GM21390 (cell line): ENCODE results near the gene FAM120A.

Experiments
- ATAC-seq: cut with Tn5 transposase; IDR thresholded peaks from one replicate; pipeline ENCODE4 v1.9.1; 2021; ENCODE audit not compliant: unreplicated experiment

The FAM120A gene

GRCh38 chr9:93447655-93448054 lies 3.8 kb upstream of the FAM120A start:
- ATAC-seq, result no peak

GRCh38 chr9:93451849-93452709 lies 594 bp downstream of the FAM120A start:
- ATAC-seq, result no peak

GRCh38 chr9:93452710-93453046 lies 1.2 kb downstream of the FAM120A start:
- ATAC-seq, result no peak

- peak; percentile 52 for ATAC-seq
Measured at GRCh38 chr9:93453047-93453914, 1.8 kb downstream of the FAM120A start, which contains the start of gene FAM120AOS. FAM120AOS (minus strand) TSS chr9:93453581; CDS start chr9:93452709, 872 bp downstream.

GRCh38 chr9:93456022-93456421 lies 4.5 kb downstream of the FAM120A start:
- no peak for ATAC-seq

- ATAC-seq, result no peak
Measured at GRCh38 chr9:93456504-93456903, 5.0 kb downstream of the FAM120A start.

GRCh38 chr9:93457006-93457405 lies 5.5 kb downstream of the FAM120A start:
- no peak for ATAC-seq

- no peak for ATAC-seq
Measured at GRCh38 chr9:93458712-93459111, 7.2 kb downstream of the FAM120A start.

GRCh38 chr9:93459432-93459847 lies 8.0 kb downstream of the FAM120A start:
- no peak for ATAC-seq

GRCh38 chr9:93460689-93461413 lies 9.4 kb downstream of the FAM120A start:
- no peak for ATAC-seq

- ATAC-seq, result no peak
Measured at GRCh38 chr9:93461414-93461743, 9.9 kb downstream of the FAM120A start.

- no peak for ATAC-seq
Measured at GRCh38 chr9:93461821-93462220, 10.3 kb downstream of the FAM120A start.

- ATAC-seq, result no peak
Measured at GRCh38 chr9:93463638-93464248, 12.3 kb downstream of the FAM120A start.

- ATAC-seq, result no peak
Measured at GRCh38 chr9:93464395-93464794, 12.9 kb downstream of the FAM120A start.

GRCh38 chr9:93464876-93465275 lies 13.4 kb downstream of the FAM120A start:
- ATAC-seq, result no peak

- no peak for ATAC-seq
Measured at GRCh38 chr9:93465855-93466254, 14.4 kb downstream of the FAM120A start.

GRCh38 chr9:93466416-93467061 lies 15.1 kb downstream of the FAM120A start:
- no peak for ATAC-seq

- no peak for ATAC-seq
Measured at GRCh38 chr9:93467062-93467416, 15.6 kb downstream of the FAM120A start.

- ATAC-seq, result no peak
Measured at GRCh38 chr9:93467462-93467861, 16.0 kb downstream of the FAM120A start.

GRCh38 chr9:93468763-93469456 lies 17.4 kb downstream of the FAM120A start:
- ATAC-seq, result no peak
